GM21447 (cell line): ENCODE results near the gene MFAP4.

ENCODE experiments used
- ATAC-seq: cut with Tn5 transposase; IDR thresholded peaks from one replicate; pipeline ENCODE4 v1.9.1; 2021; ENCODE audit not compliant: unreplicated experiment

Gene MFAP4

GRCh38 chr17:19336938-19337711, 49.9 kb downstream of the MFAP4 start:
- no peak for ATAC-seq

GRCh38 chr17:19335951-19336631, 50.9 kb downstream of the MFAP4 start:
- no peak for ATAC-seq

- no peak for ATAC-seq
Observed at GRCh38 chr17:19334331-19334730, 52.7 kb downstream of the MFAP4 start.

DNA sequence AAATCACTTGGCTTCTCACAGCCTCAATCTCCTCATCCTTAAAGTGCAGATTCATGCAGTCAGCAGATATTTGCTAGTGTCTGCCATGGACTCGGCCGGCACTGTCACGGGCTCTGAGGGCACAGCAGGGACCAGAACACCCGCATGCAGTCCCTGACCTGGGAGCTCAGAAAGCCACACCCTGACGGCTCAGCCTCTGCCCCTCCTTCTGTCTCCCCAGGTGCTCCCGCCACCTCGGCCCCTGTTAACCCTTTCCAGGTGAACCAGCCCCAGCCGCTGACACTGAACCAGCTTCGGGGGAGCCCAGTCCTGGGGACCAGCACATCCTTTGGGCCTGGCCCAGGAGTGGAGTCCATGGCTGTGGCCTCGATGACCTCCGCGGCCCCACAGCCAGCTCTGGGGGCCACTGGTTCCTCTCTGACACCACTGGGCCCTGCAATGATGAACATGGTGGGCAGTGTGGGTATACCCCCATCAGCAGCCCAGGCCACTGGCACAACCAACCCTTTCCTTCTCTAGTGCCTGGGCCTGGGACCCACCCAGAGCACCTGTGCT, 53.2 kb downstream of the MFAP4 start:
- ATAC-seq, result no peak
